Hematopoietic multipotent progenitor cell treated with erythropoietin and hydrocortisone succinate and interleukin-3 and kit ligand, for 6 days (in vitro differentiated cells): ENCODE data around the gene VAV2.
"Not testable (repeated sequence)": the region's sequence is repeated elsewhere in the genome, so short reads cannot be mapped to it uniquely, and the experiment has no call there.

ENCODE experiments used
- DNase-seq: peaks from one replicate; pipeline ENCODE4 v3.0.0-alpha.2; 2015

Gene VAV2

GRCh38 chr9:133968428-133968827, 23.7 kb downstream of the VAV2 start:
- DNase-seq, result no peak

GRCh38 chr9:133967024-133967741, 24.9 kb downstream of the VAV2 start:
- DNase-seq, result peak; percentile 57

- no peak for DNase-seq
These were observed 27.7 kb downstream of the VAV2 start for GRCh38 chr9:133964463-133964862.

GRCh38 chr9:133963166-133963565, 29.0 kb downstream of the VAV2 start:
- no peak for DNase-seq

- no peak for DNase-seq
These were observed 29.8 kb downstream of the VAV2 start for GRCh38 chr9:133962341-133962740.

GRCh38 chr9:133961226-133962165, 30.6 kb downstream of the VAV2 start:
- no peak for DNase-seq

GRCh38 chr9:133960568-133961129, 31.5 kb downstream of the VAV2 start:
- peak; percentile 45 for DNase-seq

- no peak for DNase-seq
These were observed 32.1 kb downstream of the VAV2 start for GRCh38 chr9:133959966-133960567.

GRCh38 chr9:133959171-133959570, 33.0 kb downstream of the VAV2 start:
- no peak for DNase-seq

- no peak for DNase-seq
These were observed 33.4 kb downstream of the VAV2 start for GRCh38 chr9:133958756-133959155.

GRCh38 chr9:133957772-133958171, 34.4 kb downstream of the VAV2 start:
- DNase-seq, result not testable (repeated sequence)

- no peak for DNase-seq
These were observed 34.8 kb downstream of the VAV2 start for GRCh38 chr9:133957328-133957727.

- no peak for DNase-seq
These were observed 35.5 kb downstream of the VAV2 start for GRCh38 chr9:133956520-133957076.

- peak; percentile 48 for DNase-seq
These were observed 36.2 kb downstream of the VAV2 start for GRCh38 chr9:133955821-133956411.

- peak; percentile 13 for DNase-seq
These were observed 37.1 kb downstream of the VAV2 start for GRCh38 chr9:133954862-133955529.

- DNase-seq, result no peak
These were observed 38.0 kb downstream of the VAV2 start for GRCh38 chr9:133953976-133954709.

GRCh38 chr9:133953621-133953975, 38.5 kb downstream of the VAV2 start:
- no peak for DNase-seq

GRCh38 chr9:133952598-133953550, 39.2 kb downstream of the VAV2 start:
- no peak for DNase-seq

- no peak for DNase-seq
These were observed 40.9 kb downstream of the VAV2 start for GRCh38 chr9:133951265-133951664.

- no peak for DNase-seq
These were observed 41.5 kb downstream of the VAV2 start for GRCh38 chr9:133950629-133951111.
